Limb (tissue), 2 donors: ENCODE results near the gene IGFBP5.
A peak's percentile ranks its signal among the peaks of the same experiment; 100 is the strongest.

ENCODE experiments used
- DNase-seq, 2 donors: peaks; one replicate each; pipeline ENCODE4 v3.0.0-alpha.2; 2016; ENCODE audit errors: extremely low spot score in 2 of 2

IGFBP5 gene, protein sequence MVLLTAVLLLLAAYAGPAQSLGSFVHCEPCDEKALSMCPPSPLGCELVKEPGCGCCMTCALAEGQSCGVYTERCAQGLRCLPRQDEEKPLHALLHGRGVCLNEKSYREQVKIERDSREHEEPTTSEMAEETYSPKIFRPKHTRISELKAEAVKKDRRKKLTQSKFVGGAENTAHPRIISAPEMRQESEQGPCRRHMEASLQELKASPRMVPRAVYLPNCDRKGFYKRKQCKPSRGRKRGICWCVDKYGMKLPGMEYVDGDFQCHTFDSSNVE

DNA sequence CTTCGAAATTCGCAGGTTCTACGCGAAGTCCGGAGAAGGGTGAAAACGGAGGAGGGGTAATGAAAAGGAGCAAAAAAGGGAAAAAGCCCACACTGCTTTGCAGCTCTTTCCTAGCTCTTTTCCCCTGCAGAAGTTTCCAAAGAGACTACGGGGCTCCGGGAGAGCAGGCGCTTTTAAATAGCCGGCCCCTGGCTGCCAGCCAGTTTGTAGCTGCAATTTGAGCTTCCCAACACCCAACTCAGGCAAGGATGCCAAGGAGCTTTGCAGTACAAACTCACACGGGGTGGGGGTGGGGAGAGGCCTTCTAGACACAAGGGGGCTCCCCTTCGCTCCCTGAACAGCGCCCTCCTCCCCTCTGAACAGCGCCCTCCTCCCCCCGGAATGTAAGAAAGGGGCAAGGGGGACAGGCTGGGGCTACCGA is at the start of gene IGFBP5:
Gene IGFBP5, minus strand, starts transcription at position 149 of the 421 bp plus-strand sequence. CDS start 774 bp downstream, outside the sequence.
- peak; percentile 96 for DNase-seq

DNA sequence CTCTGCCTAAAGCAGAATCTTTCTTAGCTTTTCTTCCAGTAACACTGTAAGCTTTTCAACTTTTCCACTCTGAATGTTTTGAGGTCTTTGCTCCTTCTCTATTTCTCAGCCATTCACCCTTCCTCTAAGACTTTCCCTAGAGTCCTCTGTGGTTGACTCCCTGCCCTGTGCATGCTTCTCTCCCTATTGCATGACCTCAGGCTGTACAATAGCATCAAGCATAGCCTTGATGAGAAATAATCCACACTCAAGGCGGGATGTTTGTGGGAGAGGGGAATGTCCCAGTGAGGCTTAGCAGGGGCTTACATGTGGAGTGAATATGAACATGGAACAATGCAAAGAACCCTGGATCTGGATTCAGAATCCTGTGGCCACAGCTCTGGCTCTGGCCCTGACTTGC is 48.4 kb upstream of the IGFBP5 start:
- DNase-seq = peak in 1 of 2 donors; percentile 15

DNA sequence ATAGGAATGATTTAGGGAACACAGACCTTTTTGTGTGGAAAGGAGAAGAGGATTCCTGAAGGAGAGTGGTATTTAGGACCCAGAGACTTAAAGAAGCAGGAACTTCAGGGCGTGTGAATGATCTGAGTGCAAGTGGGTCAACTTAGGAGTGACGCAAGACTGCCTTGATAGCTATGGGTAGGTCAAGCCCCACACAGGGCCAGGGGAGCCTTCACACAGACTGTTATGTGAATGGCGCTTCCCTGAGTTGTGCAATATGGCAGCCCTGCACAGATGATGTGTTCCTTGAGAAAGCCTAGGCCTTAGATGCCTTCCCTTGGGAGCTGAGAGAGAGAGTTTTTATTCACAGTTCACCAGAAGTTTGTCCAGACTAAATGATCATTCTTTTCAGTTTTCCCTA is 47.1 kb upstream of the IGFBP5 start:
- no peak for DNase-seq

DNA sequence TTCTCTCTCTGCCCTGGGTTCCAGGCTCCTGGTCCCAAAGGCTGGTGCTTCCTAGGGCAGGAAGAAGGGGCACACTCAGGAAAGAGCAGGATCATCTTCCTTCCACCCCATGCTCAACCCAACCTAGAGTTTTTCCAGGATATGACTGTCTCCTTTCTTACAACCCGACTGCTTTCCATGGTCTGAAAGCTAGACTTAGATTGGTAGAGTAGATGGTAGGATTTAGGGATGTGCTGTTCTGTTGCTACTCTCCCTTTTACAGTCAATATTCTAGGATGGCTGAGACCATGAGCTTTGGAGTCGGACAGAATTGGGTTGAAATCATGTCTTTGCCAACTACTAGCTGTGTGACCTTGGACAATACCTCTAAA is 45.9 kb upstream of the IGFBP5 start:
- DNase-seq = no peak

DNA sequence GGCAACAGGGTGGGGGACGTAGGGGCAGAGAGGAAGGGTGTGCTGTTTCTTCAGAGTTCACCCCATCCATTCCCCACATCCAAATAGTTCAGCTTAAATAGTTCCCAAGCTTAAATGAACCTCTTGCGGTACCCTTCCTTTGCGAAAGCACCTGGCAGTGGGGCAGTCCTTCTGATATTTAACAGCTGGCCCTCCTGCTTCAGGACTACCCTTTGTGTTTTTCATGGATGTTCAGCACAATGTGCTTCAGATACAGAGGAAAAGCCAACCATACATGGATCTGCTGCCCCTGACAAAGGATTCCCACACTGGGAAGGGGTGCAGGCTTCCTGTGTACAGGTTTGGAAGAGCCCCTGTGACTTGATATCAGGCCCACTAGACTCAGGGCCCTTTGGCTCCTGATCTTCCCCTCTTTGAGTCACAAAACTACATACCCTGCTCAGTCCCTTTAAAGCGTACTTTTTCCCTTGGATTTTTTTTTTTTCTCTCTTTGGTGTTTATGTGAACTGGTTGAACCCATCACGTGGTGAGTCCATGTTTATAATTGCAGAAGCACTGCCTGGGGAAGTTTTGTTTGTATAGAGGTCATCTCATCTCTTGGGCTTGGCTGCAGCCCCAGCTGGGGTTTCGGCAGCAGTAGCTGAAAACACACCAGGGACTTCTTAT is 45.3 kb upstream of the IGFBP5 start:
- peak in 1 of 2 donors; percentile 16 for DNase-seq

DNA sequence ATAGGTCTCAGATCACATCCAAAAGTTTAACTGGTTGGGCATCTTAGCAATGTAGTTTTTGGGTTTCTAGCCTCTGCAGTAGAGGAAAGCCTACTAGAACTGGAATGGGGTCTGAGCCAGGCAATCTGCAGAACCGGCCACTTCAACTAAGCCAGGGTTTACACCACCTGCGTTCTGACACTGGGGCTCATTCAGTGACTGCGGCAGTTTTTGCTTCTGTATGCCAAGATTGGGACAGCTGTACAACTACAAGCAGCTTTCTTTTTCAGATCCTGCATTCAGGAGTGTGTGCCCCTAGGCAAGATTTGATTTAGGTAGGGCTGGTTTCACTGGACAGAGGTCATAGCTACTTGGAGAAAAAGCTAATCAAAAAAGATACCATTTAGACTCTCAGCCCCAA is 43.7 kb upstream of the IGFBP5 start:
- DNase-seq = peak in 1 of 2 donors; percentile 14

DNA sequence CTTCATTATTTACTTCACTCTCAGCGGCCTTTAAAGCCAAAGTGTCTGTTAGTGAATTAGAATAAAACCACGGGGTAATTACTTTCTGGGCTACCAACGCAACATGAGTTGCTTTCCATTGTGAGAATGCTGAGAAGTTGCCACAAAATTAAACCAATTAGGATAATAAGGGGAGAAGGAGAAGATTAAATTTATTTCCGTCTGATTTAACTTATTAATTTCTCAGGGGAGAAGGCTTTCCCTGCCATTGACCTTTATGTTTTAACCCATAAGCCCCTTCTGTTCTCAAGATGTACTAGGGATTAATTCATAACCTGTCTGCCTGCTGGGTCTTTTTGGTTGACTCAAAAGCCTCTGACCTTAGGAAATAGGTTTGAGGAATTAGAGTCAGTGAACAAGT is 42.3 kb upstream of the IGFBP5 start:
- DNase-seq = no peak

DNA sequence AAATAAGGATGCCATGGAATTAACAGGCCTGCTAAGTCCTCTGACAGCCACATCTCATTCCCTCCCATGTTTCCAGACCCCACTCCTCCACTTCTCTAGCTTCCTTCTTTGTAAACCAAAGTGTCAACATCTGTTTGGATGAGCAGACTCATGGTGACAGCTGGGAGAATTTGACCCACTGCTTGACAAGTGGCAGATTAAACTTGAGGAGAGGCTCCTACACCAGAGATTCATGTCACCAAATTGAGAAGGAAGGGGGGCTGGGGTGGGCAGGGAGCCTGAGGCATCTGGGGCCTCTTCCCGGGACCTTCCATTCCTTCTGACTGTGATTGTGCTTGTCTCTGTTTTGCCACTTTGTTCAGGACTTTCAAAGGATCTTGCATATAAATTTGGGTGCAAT is 41.0 kb upstream of the IGFBP5 start:
- peak in 1 of 2 donors; percentile 26 for DNase-seq

DNA sequence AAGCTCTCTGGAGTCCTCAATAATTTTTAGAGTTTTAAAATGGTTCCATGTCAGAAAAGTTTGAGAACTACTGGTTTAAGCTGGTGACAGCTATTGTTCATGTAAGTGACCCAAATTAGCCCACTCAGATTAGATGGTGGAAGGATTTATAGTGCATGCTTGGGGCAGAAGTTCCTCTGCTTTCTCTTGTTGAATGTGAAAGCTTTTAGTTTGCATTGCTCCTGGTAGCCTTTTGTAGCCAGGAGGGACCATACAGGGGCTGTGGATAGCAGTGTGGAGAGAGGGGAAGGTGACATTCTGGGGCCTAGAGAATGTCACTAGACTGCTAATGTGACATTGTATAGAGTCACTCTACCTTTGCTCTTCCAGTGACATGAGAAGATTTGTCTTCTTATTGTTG is 40.3 kb upstream of the IGFBP5 start:
- no peak for DNase-seq

DNA sequence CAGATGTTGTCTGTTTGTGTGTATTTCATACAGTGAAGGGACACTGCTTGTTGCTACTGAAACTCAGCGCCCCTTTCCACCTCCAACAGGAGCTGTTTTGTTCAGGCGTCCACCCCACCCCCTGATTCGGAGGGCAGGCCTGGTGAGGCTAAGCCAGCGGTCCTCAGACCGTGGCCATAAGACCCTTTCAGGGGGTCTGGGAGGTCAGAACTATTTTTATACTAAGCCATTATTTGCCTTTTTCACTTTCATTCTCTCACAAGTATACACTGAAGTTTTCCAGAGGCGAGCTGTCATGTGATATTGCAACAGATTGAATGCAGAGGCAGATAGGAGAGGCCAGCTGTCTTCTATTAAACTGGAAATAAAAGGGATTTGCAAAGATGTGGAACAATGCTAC is 39.7 kb upstream of the IGFBP5 start:
- DNase-seq = peak; percentile 26 to 68

DNA sequence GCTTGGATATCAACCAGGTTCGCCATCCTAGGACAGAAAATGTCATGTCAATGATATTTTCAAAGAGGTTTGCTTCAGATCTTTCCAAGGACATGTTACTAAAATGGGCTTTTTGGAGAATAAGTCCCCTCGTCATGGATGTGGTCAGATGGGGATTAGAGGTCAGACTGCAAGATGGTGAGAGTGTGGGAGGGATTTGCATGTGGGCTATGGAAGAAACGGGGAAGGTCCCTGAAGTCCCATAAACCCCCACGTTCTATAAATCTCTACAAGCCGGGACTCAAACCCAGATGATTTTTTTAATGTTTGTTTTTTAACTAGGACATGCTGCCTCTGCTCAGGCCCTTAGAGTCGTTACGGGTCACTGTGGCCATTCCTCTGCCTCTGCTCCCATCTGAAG is 37.7 kb upstream of the IGFBP5 start:
- DNase-seq = peak in 1 of 2 donors; percentile 4

DNA sequence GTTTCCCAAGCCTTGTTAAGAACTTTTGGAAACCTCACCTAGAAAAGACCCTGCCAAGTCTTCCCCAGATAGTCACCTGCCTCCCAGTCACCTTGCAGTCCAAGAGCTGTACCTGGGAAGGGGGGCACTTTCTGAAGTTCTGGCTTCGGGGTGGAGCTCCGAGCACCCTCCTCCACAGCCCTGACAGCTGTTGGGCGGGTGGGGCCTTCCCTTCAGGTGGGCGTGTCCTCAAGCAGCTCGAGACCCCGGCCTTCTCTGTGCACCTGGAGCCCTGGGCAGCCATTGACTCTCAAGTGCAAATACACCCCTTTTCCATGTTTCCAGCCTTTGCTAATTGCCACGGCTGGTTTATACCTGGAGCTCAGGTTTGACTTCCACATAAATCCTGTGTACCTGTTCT is 37.0 kb upstream of the IGFBP5 start:
- DNase-seq = peak in 1 of 2 donors; percentile 19

DNA sequence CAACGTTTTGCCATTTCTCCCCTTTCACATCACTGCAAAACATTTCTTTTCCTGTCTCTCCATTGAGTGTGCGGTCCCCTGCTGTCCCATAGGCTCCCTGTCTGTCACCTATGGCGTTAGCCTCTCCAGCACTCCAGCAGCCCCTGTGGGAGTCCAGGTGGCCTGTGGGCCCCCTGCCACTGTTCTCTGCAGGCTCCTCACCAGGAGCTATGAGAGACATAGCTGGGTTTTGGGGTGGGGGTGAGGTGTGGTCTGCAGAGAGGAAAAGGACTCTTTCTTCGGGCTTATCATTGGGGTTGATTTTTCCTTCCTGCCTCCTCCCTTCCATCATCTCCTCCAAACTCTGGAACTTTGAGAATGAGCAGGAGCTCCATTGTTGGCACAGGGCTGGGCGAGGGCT is 36.1 kb upstream of the IGFBP5 start:
- peak in 1 of 2 donors; percentile 1 for DNase-seq

DNA sequence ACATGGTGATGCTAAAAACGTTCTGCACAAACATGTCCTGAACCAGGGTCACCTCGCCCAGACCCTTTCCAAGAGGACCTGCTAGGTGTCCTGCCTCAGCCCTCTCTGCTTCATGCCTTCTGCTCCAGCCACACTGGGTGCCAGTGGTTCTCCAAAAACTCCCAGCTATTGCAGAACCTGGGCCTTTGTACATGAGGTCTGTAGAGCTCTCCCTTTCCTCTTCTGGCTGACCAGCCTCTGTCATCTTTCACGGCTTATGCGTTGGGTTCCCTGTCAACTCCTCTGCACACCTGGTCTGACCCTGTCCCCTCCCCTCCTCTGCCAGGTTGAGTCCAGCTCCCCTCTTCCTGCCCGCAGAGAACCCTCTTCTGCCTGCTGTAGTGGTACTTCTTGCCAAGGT is 35.5 kb upstream of the IGFBP5 start:
- peak in 1 of 2 donors; percentile 11 for DNase-seq

DNA sequence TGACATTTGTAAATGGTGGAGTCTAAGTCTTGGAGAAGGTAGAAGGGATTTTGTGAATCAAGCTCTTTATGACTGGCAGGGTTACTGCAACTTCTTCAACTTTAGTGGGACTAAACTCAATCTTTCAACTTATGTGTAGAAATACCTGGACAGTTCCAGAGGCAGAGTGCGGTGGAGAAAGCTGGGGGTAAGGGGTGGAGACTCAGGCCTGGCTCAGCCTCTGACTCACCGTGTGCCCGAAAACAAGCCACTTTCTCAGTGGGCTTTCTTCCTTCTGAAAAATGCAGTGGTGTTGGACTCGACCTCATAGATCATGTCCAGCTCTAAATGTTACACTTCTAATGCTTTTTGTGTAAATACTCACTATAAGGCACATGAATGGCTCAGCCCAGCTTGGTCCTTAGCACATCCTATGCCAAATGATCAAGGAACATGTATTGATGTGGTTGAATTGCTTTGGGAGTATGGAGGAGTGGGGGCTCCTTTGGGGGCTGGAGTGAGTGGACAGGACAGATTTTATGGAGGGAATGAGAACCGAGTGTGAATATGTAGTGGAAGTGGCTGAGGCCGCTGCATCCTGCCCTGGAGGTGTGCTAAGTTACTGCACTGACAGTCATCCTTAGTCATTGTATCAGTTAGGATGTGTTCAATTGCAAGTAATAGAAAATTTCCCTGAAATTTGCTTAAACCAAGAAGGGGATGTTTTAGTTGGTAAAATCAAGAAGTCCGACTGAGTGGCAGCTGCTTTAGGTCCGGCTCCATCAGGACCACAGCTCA is 32.2 kb upstream of the IGFBP5 start:
- peak in 1 of 2 donors; percentile 8 for DNase-seq

DNA sequence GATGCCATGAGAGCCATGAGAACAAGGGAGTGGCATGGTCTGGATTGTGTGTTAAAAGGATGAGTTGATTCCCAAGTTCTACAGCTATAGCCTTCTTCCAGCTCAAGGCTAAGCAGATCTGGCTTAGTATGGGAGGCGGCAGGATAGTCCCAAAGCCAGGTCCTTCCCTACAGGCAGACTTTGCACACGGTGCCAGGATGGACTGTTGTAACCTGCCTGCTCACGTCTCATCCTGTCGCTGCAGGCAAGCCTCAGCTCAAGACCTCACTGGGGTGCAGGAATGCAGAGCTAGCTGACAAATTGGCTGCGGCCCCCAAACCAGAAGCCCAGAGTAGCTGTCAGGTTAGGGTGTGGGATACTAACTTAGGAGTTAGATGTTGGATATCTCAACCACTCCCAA is 28.8 kb upstream of the IGFBP5 start:
- no peak for DNase-seq

DNA sequence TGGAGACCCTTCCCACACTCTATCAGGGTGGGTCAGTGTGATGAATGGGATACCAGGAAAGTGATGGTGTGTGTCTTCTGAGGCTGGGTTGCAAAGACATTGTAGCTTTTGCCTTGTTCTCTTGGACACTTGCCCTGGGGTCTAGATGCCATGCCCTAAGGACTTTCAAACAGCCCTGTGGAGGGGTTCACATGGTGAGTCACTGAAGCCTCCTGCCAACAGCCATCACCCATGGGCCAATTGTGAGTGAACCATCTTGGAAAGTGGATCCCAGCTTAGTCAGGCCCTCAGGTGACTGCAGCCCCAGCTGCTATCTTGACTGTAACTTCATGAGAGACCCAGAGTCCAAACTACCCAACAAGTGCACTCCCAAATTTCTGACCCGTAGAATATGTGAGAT is 25.8 kb upstream of the IGFBP5 start:
- DNase-seq = no peak

DNA sequence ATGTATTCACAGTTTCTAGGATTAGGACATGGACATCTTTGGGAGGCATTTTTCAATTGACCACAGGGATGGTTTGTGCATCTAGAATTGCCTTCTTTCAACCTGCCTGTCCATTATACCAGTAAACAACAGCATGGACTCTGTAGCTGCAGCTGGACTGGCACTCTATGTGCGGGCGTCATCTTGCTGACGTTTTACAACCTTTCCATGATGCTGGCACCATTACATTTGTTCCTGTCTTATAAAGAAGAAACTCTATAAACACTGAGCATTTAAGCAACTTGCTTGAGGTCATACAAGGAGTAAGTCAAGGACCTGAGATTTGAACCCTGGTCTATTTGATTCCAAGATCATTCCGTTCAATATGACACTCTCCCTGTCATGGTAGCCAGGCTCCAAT is 25.4 kb upstream of the IGFBP5 start:
- no peak for DNase-seq

DNA sequence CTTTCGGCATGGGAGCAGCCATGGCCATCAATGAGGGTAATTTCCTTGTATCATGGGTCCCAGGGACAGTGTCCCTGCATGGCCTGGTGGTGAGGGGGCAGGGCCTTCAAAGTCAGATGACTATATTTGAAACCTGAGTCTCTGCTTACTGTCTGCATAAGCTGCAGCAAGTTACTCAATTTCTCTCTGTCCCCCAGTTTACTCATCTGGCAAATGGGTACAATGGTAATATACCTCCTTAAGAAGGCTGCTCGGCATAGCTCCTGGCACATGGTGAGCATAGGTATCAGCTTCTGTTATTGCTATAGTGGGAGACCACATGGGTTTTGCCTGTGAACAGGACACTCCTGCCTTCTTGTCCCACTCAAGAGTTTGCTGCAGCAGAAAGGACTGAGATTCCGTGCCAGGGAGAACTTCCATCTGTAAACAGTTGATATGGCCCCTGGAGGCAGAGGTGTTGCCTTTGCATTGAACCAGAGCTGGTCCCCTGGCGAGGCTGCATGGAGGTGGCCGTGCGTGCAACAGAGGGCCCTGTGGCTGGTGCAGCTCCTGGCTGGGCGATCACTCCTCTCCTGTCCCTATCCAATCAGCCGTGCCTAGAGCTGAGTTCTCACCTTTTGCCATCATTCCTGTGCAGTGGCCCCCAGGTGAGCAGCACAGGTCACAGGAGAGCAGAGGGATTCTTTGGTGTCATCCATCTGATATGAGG is 22.7 kb upstream of the IGFBP5 start:
- no peak for DNase-seq

DNA sequence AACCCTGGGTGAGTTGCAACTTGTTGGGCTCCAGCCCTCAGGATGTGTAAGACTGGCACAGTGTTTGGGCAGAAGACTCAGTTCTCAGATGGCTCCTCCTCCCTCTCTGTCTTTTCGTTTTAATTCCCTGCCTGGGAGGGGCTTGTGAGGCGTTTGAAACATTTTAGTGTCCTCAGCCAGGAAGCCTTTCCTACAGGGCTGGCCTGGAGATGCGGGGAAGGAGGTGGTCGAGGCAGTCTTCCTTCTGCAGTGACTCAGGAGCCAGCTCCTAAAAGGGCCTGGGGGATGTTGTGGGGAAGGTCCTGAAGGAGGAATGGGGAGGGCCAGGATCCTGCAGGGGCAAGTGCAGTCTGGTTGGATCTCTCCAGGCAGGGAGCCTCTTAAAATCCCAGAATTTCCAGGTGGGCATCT is 22.1 kb upstream of the IGFBP5 start:
- no peak for DNase-seq

DNA sequence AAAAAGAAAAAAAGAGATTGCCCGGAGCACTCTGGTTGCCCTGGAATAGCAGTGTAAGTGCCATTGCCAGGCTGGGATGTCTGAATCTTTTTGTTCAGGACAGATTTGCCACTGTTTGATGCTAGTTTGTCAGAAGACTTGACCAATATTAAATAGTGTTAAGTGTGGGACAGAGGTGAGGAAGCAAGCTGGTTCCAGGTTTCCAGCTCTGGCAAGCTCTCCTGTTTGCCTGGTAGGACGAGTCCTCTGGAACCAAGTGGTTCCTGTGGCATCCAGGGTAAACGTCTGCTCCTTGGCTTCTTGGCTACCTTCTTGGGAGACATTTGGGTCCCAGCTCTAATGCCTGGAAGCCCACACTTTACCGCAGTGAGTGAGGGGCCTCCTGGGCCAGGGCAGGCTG is 20.8 kb upstream of the IGFBP5 start:
- no peak for DNase-seq
